ENCODE data around the gene SCNN1G.
"Not testable (repeated sequence)": the region's sequence is repeated elsewhere in the genome, so short reads cannot be mapped to it uniquely, and the experiment has no call there.

SCNN1G gene

DNA sequence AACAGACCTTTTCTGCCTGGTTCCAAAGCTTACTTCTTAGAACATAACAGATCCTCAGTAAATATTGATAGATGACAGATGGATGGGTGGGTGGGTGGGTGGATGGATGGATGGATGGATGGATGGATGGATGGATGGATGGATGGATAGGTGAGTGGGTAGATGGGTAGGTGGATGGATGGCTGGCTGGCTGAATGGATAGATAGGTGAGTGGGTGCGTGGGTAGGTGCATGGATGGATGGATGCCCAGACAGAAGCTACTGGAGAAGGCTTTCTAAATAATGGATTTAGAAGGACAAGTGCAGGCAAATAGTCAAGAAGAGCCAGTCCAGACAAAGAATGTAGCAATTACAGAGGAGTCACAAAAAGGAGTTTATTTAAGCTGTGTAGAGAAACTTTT, 19.6 kb downstream of the SCNN1G start:
- DNase-seq: no peak

DNA sequence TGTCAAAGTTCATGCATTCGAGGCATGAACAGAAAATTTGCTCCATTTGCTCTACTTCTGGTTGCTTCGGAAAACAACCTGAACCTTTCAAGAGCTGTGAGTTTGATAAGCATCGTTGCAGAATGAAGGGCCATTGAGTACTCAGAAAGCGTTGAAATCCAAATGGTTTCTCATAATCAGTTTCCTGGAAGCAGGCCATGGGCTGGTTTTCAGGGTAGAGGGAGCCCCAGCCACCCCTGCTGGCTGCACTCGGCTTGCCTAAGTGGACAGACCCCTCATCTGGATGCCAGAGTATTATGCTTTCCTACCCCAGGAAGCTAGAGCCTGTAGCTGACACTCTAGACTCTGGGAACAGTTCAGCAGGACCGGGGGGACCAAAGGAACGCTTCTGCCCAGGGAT, 24.4 kb downstream of the SCNN1G start:
- no peak for DNase-seq

DNA sequence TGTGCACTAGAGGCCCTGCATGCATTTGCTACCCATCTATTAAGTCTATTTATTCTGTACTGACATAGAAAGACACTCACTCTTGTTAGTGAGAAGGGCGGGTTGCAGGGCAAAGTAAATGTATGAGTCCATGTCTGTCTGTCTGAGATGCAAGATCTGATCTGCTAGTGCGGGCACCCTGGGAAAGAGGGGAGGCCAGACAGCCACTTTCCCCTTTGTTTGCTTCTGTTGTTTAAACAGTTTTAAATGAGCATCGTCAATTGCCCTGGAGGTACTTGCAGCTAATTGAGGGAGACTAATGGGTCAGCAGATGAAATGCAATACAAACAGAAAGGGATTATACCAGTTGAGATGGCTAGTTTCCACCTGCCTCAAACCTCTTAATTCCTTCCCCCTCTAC, 24.9 kb downstream of the SCNN1G start:
- no peak for DNase-seq

DNA sequence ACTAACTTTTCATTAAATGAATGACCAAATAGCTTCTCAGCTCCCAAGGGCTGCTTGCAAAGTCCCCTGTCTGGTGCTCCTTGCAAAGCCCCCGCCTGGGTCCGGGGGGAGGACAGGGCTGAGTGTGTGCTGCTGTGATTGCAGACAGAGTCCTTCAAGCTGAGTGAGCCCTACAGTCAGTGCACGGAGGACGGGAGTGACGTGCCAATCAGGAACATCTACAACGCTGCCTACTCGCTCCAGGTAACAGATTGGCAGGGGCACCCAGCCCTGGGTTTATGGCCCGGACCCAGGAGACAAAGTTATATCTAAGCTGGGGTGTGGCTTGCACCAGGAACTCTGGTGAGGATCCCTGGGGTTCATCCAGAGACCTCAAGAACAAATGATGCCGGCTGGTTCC, 27.1 kb downstream of the SCNN1G start:
- DNase-seq: no peak

DNA sequence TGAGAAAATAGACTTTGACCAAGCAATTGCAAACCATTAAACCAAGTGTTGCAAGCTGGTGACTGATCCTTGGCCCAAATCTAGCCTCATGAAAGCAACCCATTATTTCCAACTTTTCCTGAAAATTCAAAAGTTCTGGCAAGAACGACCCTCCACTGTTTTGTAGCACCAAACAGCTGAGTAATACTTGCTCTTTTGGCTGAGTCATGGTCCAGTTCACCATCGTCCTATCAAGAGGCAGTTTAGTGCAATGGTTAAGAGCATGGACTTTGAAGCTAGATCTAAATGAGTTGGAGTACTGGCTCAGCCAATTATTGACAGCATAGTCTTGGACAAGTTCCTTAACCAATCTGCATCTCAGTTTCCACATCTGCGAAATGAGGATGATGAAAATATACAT, 31.3 kb downstream of the SCNN1G start:
- no peak for DNase-seq

DNA sequence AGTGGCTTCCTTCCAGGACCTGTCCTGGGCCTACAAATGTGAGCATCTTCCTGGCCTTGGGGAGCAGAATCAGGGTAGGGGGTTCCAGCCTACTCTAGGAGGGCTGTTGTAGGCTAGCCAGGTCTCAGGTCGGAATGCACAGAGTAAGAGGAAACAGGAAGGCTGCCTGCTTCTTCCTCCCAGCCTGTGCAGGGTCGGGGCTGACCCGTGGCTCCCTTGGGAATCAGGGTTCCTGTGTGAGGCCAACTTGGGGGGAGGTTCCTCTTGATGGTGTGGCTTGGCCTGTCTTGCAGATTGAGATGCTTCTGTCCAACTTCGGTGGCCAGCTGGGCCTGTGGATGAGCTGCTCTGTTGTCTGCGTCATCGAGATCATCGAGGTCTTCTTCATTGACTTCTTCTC, 32.3 kb downstream of the SCNN1G start:
- no peak for DNase-seq

DNA sequence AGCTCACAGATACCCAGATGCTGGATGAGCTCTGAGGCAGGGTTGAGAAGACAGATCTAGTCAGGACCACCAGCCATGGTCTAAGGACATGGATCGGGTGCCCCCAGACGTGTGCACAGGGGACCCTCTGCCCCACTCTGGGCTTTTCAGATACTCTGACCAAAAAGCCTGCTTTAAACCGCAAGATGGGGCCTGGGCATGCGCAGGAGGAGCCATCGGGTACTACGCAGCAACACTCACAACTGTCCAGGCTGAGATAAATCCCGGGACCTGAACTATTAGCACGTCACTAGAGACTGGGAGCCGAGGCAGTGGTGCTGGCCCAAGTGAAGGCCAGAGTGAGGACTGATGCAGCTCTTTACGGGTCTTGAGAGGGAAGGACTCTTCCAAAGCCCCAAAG, 32.9 kb downstream of the SCNN1G start:
- no peak for DNase-seq

DNA sequence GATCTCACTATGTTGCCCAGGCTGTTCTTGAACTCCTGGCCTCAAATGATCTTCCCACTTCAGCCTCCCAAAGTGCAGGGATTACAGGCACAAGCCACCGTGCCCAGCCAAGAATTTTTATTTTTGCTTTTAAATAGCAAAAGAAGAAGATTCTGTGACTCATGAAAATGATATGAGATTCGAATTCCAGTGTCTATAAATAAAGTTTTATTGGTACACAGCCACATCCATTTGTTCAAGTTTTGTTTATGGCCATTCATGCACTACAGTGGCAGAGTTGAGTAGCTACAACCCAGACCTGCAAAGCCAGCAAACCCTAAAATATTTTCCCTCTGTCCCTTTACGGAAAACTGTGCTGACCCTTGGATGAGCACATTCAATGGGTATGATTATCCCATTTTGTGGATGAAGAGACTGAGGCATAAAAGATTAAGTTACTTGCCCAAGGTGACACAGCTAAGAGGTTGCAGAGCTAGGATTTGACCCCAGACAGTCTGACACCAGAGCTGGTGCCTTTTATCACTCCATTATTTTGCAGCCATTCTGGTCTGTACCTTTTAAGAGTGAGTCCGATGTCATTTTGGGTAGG, 34.2 kb downstream of the SCNN1G start:
- DNase-seq: no peak

DNA sequence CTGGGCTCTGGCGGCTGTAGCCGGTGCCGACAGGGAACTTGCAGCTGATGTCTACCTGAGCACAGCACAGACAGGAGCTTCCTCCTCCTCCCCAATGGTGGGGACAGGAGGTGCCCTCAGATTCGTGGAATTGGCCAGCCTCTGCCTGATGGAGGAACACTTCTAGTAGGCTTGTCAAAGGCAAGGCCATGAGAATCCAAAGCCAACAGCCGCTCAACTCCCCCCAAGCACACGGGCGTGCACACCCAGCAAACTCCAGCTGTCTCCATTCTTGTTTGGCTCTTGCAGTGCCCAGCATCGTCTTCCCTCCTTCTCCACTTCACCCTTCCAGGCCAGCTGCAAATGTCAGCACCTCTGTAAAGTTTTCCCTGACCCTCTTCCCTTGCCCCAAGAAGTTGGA, 35.1 kb downstream of the SCNN1G start:
- DNase-seq: no peak

DNA sequence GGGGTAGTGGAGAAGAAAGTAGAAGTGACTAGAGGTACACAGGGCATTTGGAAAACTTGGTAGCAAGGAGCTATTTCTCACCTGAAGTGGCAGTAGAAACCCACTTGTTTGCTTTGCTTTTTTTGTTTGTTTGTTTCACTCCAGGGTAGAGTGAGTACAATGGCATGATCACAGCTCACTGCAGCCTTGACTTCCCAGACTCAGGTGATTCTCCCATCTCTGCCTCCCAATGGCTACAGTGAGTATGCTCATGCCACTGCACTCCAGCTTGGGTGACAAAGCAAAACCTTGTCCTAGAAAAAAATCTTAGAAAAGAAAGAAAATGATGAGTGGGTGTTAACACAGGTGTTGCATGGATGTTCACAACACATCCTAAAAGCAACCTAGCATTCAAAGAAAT, 40.4 kb downstream of the SCNN1G start:
- DNase-seq: no peak

DNA sequence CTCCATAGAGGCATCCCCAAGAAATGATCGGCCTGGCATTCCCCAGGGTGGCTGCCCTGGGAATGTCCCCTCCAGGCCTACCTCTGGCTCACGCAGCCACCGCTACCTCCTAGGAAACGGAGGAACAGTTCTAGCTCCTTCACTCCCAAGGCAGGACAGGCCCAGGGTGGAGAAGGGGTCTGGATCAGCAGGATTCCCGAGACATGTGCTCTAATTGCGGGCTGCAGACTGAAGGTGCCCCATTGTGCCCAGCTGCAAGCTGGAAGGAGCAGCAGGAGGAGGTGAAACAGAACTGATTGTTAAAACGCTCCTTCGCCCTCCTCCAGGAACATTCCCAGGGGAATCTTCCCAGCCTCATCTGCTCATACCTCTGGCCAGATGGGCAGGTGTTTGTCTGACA, 40.8 kb downstream of the SCNN1G start:
- DNase-seq: no peak

DNA sequence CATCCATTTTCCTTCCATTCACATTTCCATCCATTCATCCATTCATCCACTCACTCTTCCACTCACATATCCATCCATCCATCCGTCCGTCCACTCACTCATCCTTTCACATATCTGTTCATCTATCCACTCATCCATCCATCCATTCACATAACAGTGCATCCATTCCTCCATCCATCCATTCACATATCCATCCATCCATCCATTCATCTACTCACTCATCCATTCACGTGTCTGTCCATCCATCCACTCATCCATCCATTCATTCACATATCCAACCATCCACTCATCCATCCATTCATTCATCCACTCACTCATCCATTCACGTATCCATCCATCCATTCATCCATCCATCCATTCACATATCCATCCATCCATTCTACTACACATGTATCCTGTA, 42.6 kb downstream of the SCNN1G start:
- no peak for DNase-seq

DNA sequence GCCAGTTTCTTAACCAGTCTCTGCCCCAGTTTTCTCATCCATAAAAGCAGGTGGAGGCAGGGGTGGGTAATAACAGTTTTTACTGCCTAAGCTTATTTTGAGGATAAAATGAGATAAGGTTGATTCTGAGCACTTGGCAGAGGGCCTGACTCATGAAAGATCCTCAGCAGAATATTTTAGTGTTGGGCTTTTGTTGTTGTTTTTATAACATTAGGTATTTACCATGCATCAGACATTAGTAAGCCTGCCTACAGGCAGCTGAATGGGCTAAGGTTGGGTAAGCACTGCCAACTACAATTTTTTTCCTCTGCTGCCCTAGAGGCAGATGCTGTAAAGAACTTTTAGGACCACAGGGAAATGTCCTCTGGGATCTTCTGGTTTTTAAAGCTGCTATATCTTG, 43.1 kb downstream of the SCNN1G start:
- DNase-seq: no peak

DNA sequence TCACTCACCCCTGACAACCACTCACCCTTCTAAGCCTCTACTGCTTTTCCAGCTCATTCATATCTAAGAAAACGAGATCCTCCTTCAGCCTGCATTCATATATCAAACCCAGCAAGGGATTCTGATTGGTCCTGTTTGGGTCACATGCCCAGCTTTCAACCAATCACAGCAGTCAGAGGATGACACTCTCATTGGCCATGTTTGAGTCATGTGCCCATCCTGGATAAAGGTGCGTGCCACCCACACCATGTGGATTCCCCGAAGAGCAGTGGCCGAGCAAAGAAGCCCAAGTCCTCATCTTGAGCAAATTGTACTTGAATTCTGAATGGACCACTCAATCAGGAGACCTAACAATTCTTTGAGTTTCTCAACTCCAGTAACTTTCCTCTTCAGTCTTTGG, 45.0 kb downstream of the SCNN1G start:
- no peak for DNase-seq

DNA sequence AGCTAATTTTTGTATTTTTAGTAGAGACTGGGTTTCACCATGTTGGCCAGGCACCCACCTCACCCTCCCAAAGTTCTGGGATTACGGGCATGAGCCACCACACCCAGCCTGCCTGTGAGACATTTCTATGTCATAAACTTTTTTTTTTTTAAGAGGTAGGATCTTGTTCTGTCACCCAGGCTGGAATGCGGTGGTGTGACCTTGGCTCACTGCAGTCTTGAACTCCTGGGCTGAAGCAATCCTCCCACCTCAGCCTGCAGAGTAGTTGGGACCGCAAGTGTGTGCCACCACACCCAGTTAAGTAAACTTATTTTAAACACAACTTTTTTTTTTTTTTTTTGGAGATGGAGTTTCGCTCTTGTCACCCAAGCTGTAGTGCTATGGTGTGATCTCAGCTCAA, 47.2 kb downstream of the SCNN1G start:
- DNase-seq: no peak

DNA sequence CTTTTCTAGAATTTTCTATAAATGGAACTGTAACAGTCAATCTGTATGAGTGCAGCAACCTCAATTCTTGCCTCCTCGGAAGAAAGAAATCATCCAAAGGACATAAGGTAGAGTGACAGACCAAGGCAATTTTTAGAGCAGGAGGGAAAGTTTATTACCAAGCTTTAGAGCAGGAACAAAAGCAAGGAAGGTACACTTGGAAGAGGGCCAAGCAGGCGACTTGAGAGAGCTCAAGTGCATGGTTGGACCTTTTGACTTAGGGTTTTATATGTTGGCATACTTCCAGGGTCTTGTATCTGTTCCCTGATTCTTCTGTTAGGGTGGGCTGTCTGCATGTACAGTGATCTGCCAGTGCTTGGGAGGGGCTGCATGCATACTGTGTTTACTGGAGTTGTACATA, 50.3 kb downstream of the SCNN1G start:
- DNase-seq: no peak

DNA sequence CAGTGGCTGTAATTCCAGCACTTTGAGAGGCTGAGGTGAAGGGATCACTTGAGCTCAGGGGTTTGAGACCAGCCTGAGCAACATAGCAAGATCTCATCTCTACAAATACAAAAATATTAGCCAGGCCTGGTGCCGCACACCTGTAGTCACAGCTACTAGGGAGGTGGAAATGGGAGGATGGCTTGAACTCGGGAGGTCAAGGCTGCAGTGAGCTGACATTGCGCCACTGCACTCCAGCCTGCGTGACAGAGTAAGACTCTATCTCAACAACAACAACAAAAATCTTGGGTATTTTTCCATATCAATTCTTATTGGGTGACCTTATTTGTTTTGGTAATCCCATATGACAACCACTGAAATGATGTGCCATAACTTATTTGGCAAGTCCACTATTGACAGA, 52.6 kb downstream of the SCNN1G start:
- DNase-seq: no peak

DNA sequence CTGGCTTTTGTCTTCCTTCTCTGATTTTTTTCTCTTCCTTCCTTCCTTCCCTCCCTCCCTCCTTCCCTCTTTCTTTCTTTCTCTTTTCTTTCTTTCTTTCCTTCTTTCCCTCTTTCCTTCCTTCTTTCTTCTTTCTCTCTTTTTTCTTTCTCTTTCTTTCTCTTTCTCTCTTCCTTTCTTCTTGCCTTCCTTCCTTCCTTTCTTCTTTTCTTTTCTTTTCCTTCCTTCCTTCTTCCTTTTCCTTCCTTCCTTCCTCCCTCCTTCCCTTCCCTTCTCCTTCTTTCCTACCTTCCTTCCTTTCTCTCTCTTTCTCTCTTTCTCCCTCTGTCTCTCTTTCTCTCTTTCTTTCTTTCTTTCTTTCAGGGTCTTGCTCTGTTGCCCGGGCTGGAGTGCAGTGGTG, 54.4 kb downstream of the SCNN1G start:
- DNase-seq: no peak

DNA sequence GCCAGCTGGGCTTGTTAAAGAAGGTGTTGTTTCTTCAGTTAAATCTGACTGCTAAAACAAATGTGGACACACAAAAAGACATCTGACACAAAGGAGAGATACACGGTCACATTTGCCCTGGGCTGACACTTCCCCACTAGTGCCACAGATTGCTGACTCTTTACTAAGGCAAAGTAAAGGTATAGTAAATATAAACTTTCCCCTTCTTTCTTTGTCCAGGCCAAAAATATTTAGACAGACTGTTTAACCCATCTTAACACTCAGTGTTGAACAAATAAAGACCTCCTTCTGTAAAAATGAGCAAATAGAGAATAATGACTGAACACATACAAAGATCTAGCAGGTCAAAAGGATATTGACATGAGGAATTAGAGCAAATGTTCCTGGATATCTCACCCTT, 58.4 kb downstream of the SCNN1G start:
- DNase-seq: no peak

DNA sequence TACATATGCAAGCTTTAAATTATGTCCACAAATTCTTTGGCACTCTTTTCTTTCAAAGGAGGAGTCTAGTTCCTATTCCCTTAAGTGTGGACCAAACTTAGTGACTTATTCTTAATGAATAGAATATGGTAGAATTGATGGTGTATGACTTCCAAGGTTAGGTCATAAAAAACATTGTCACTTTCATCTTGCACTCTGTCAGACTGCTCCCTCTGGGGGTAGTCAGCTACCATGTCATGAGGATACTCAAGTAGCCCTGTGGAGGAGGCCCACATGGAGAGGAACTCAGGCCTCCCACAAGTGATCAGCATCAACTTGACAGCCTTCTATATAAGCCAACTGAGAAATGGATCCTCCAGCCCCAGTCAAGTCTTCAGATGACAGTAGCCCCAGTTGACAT, 61.6 kb downstream of the SCNN1G start:
- DNase-seq: no peak

DNA sequence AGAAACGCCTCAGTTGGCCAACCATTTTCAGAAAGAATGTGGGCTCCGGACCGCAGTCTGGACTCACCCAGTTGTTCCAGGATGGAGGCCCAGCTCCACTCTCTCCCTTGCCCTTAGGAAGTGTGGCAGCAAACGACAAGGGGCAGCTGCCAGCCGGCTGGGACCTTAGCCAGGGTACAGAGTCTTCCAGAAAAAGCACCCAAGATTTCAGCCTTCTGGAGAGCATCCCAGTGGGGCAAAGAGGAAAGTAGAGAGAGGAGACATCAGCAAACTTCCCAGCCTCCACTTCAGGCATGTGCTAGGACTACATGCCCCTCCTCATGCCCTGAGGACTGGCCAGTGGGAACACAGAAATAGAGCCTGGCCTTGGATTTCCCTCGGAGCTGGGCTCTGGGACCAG, 62.7 kb downstream of the SCNN1G start:
- no peak for DNase-seq

DNA sequence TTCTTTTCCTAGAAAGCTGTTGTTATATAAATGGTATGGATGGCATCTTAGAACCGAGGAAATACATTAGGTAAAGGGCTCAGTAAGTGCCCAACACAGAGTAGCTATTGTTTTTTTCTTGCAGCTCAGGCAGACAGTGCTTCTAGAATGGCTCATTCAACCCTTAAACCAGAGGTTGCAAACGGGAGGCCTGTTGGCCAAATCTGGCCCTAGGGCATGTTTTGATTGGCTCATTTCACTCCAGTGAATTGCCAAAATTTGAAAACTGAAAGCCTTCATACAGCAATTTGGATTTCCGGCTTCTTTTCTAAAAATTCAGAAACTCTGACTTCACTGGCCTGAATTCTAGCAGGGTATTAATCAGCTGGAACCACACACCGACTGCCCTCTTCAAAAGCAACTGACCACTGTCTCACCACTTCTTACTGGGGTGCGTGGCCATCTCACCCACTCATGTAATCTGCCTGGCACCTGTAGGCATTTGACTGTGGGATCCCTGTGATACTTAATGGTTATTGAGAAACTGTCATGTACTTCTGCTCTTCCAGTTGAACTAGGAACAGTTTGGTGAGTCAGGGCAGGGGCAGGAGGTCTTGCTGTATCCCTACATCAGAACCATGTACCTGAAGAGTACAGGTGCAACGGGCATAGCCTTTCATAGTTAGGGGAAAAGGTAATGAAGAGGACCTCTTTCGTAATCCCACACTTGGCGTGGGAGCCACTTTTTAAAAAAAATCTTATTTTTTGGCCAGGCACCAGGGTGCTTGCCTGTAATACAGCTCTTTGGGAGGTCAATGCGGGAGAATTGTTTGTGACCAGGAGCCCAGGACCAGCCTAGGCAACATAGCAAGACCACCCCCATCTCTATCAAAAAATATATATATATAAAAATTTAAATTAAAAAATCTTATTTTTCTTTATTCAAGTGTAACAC, 66.0 kb downstream of the SCNN1G start:
- no peak for DNase-seq

DNA sequence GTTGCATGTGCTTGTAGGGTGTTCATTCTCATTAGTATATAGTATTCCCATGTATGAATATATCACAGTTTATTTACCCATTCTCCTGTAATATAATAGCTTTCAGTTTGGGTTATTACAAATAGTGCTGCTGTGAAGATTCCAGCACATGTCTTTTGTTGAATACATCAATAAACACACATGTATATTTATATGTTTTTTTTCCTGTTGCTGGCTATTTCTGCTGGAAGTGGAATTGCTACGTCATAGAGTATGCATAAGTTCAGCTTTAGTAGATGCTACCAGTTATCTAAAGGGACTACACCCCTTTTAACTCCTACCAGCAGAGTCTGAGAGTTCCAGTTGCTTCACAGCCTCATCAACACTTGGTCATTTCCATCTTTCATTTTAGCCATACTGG, 67.3 kb downstream of the SCNN1G start:
- DNase-seq: no peak

DNA sequence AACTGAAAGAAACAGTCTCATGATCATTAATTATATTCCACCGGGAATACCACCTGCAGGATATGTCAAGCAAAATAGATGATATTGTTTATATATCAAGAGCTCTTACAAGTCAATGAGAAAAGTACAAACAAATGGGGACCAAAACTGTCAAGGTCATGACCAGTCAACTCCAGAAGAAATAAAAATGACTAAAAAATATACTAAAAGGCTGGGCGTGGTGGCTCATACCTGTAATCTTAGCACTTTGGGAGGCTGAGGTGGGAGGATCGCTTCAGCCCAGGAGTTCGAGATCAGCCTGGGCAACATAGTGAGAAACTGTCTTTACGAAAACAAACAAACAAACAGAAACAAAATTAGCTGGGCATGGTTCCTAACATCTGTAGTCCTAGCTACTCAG, 69.8 kb downstream of the SCNN1G start:
- no peak for DNase-seq

DNA sequence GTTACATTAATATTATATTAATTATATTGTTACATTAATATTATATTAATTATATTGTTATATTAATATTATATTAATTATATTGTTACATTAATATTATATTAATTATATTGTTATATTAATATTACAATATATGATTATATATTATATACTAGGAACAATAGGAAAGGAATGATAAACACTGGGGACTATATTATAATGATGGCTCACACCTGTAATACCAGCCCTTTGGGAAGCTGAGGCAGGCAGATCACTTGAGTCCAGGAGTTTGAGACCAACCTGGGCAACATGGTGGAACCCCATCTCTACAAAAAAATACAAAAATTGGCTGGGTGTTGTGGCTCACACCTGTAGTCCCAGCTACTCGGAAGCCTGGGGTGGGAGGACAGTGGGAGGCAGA, 71.1 kb downstream of the SCNN1G start:
- not testable (repeated sequence) for DNase-seq

All from activated T-cell treated with anti-CD3 and anti-CD28 coated beads, Interleukin-2, amount 50 U/mL, for 1 hour (primary cell).